ENCODE results near the gene RAB40B. TPM values are rescaled to one million over a fixed set of nuclear protein-coding genes. Genes with fewer than 3 reads are reported as not detected.
A peak's percentile ranks its signal among the peaks of the same experiment; 100 is the strongest.
"Not testable (repeated sequence)": the region's sequence is repeated elsewhere in the genome, so short reads cannot be mapped to it uniquely, and the experiment has no call there.

RAB40B gene
- 10 to 100 TPM in 3 of 6 experiments, 1 to 10 TPM in 3; 3.7 to 12.5 (median 9.3) TPM for total RNA-seq
- long read RNA-seq, partial matches to known transcripts, result 0 of 2 reads
- long read RNA-seq, other reads (novel, unspliced or antisense), result 0 of 2 reads

DNA sequence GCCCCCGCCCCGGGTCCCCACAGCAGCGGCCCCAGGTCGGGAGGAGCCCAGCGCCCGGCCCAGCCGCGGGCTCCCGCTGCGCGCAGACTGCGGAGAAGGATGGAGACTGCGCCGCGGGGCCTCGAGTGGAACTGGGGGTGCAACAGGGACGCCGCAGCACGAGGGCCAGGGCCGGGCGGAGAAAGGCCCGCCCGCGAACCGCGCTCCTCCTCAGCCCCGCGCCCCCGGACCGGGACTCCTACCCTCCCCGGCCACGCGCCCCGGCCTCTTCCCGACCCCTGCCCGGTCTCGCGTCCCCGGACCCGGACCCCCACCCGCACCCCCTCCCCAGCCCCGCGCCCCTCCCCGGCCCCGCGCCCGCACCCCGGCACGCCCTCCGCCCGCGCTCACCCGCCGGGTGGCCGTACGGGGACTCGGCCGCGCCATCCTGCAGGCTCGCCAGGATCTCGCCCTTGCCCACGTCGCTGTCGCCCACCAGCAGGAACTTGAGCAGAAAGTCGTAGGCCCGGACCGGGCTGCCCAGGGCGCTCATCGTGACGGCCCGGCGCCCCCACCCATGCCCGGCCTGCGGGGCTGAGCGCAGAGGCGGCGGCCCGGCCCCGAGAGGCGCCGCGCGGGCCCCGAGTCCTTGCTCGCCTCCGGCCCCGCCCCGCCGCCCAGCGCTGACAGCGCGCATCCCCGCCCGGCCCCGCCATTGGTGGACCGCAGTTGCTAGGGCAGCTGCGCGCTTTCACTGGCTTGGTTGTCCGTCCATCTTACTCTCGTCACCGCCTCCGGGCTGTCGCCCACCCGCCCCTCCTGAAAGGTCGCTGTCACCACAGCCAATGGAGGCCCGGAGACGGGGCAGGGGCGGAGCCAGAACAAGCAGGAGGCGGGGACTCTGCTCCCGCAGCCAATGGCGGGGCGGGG is at the start of gene RAB40B:
TSS of gene RAB40B (minus strand) at position 634 of the 909 bp plus-strand sequence. CDS start at position 532, 102 bp downstream.
- Histone ChIP-seq H3K36me3 (no peaks in the 10 kb centered on the region), H3K4me1 (peaks cover 0 to 5% (median 0%) of the 10 kb centered on the region in 4 donors), H3K27me3 (no peaks in the 10 kb centered on the region), H3K4me3 (peak within 1 kb of the TSS; percentile 69 to 80 (median 71)), H3K9me3 (no peaks in the 10 kb centered on the region), H3K27ac (peak within 1 kb of the TSS in 2 of 3 donors; percentile 30 to 59)
- WGBS (ENCODE audit: insufficient coverage, low coverage, low lambda C conversion rate, missing lambda C conversion rate), result no CpG with 5 or more reads among the region's 112 CpGs
- TF ChIP-seq CTCF (IDR thresholded peaks at IDR 0.05) (no peak), POLR2A (IDR thresholded peaks at IDR 0.05) (peak; percentile 57)
- DNase-seq (peak; percentile 99 to 100 (median 99)), ATAC-seq (peak; percentile 98 to 99 (median 98))
- intact Hi-C loops (cut with DNase I), result no loop called here

GRCh38 chr17:82745524-82745923 is 47.0 kb upstream of the RAB40B start:
- no peak for TF ChIP-seq CTCF (IDR thresholded peaks at IDR 0.05)
- no peak for TF ChIP-seq POLR2A (IDR thresholded peaks at IDR 0.05)
- intact Hi-C loops (cut with DNase I), result no loop called here
- DNase-seq (peak in 1 of 3 donors; percentile 6), ATAC-seq (peak in 3 of 4 donors; percentile 8 to 38 (median 33))
- Histone ChIP-seq H3K27ac (no peak overlapping the region), H3K36me3 (peaks cover 0 to 22% (median 6%) of the 10 kb centered on the region in 4 donors), H3K27me3 (no peaks in the 10 kb centered on the region), H3K4me1 (peaks cover 0 to 17% (median 7%) of the 10 kb centered on the region in 4 donors), H3K4me3 (no peak overlapping the region), H3K9me3 (no peaks in the 10 kb centered on the region)
- WGBS (ENCODE audit: insufficient coverage, low coverage, low lambda C conversion rate, missing lambda C conversion rate), result 44% methylated on average over 4 of the region's 8 CpGs

GRCh38 chr17:82744736-82745135 is 46.2 kb upstream of the RAB40B start:
- ATAC-seq; H3K27me3 ChIP-seq; intact Hi-C loops (cut with DNase I); H3K4me3 ChIP-seq; H3K9me3 ChIP-seq; H3K27ac ChIP-seq: not testable (repeated sequence)
- Histone ChIP-seq H3K36me3 (peaks cover 0 to 29% (median 7%) of the 10 kb centered on the region in 4 donors), H3K4me1 (peaks cover 0 to 21% (median 7%) of the 10 kb centered on the region in 4 donors)
- 80% methylated on average over 5 of the region's 7 CpGs for WGBS (ENCODE audit: insufficient coverage, low coverage, low lambda C conversion rate, missing lambda C conversion rate)
- DNase-seq, result peak in 1 of 3 donors; percentile 7

DNA sequence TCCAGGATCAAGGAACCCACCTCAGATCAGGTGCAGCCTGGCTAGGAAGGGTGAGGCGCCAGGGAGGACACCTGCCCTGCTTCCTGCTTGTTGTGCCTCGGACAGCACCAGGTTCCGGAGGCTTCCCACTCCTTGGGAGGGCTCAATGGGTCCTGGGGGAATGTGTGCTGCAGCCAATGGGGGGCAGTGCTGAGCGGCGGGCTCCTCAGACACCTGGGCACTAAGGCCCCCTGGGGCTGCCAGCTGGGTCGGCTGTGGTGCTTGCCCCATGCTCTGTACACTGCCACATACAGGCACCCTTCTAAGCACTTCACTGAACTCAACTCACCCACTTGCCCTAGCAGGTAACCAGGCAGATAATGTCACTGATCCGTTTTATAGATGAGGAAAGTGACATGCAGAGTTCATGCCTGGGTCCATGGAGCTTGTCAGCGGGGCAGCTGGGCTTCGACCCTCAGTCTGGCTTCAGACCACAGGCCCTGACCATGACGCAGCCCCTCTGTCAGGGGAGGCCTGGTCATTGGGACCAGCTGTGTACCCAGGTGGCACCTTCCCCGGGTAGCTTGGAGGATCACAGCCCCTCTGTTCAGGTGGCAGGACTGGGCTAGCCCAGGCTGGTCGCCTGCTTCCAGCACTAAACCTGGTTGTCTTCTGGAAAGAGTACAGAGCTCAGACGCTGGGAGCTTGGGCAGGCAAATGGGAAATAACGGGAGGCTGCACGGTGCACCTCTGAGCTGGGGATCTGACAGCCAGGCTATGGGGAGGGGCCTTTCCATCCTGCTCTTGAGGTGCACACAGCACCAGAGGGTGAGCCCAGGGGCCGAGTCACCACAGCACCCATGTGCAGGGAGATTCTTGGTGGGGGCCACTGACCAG is 45.1 kb upstream of the RAB40B start:
- Histone ChIP-seq H3K9me3 (no peaks in the 10 kb centered on the region), H3K27me3 (no peaks in the 10 kb centered on the region), H3K36me3 (peaks cover 0 to 32% (median 7%) of the 10 kb centered on the region in 4 donors), H3K4me3 (no peak overlapping the region), H3K27ac (no peak overlapping the region), H3K4me1 (peaks cover 0 to 29% (median 7%) of the 10 kb centered on the region in 4 donors)
- ATAC-seq, result no peak
- WGBS (ENCODE audit: insufficient coverage, low coverage, low lambda C conversion rate, missing lambda C conversion rate), result 100% methylated on average over 2 of the region's 16 CpGs
- intact Hi-C loops (cut with DNase I), result no loop called here
- no peak for DNase-seq
- no peak for TF ChIP-seq CTCF (IDR thresholded peaks at IDR 0.05)
- TF ChIP-seq POLR2A (IDR thresholded peaks at IDR 0.05), result no peak

All from right lobe of liver (tissue), 6 donors.